Stimulated activated CD4-positive, alpha-beta T cell treated with anti-CD3 and anti-CD28 coated beads, TNF-alpha, amount 100 ng/mL, for 24 hours (primary cell): Measurements from ENCODE around the gene MAP4K1.
A peak's percentile ranks its signal among the peaks of the same experiment; 100 is the strongest.

ENCODE experiments used
- DNase-seq, 3 experiments: peaks; one replicate each; pipeline ENCODE4 v3.0.0-alpha.2; 2020; ENCODE audit warnings: low read depth in 3 of 3

The MAP4K1 gene

GRCh38 chr19:38617764-38618589 lies at the start of gene MAP4K1:
MAP4K1 (minus strand) TSS chr19:38617953; CDS start chr19:38617895, 58 bp downstream.
- peak; percentile 40 to 81 (median 55) for DNase-seq

GRCh38 chr19:38666663-38667511 lies 49.1 kb upstream of the MAP4K1 start:
- no peak for DNase-seq

GRCh38 chr19:38665950-38666662 lies 48.4 kb upstream of the MAP4K1 start:
- no peak for DNase-seq

GRCh38 chr19:38665219-38665931 lies 47.6 kb upstream of the MAP4K1 start:
- no peak for DNase-seq

- no peak for DNase-seq
Observed at GRCh38 chr19:38664503-38665211, 46.9 kb upstream of the MAP4K1 start.

GRCh38 chr19:38663957-38664502 lies 46.3 kb upstream of the MAP4K1 start:
- no peak for DNase-seq

GRCh38 chr19:38663156-38663651 lies 45.5 kb upstream of the MAP4K1 start:
- no peak for DNase-seq

- no peak for DNase-seq
Observed at GRCh38 chr19:38662537-38663155, 44.9 kb upstream of the MAP4K1 start.

GRCh38 chr19:38661996-38662395 lies 44.2 kb upstream of the MAP4K1 start:
- no peak for DNase-seq

- no peak for DNase-seq
Observed at GRCh38 chr19:38661136-38661535, 43.4 kb upstream of the MAP4K1 start.

GRCh38 chr19:38660724-38661123 lies 43.0 kb upstream of the MAP4K1 start:
- DNase-seq = no peak

- DNase-seq = no peak
Observed at GRCh38 chr19:38658462-38659306, 40.9 kb upstream of the MAP4K1 start.

GRCh38 chr19:38657633-38658222 lies 40.0 kb upstream of the MAP4K1 start:
- no peak for DNase-seq

- DNase-seq = peak in 2 of 3 experiments; percentile 6 to 30
Observed at GRCh38 chr19:38656171-38656981, 38.6 kb upstream of the MAP4K1 start.

- DNase-seq = peak; percentile 16 to 52 (median 29)
Observed at GRCh38 chr19:38655148-38655824, 37.5 kb upstream of the MAP4K1 start.

- DNase-seq = no peak
Observed at GRCh38 chr19:38654628-38655055, 36.9 kb upstream of the MAP4K1 start.

- DNase-seq = no peak
Observed at GRCh38 chr19:38653028-38653571, 35.3 kb upstream of the MAP4K1 start.
